GM20000 (cell line): ENCODE measurements around the gene VWA3A.
"Not testable (repeated sequence)": the region's sequence is repeated elsewhere in the genome, so short reads cannot be mapped to it uniquely, and the experiment has no call there.

Source experiments
- DNase-seq: peaks from one replicate; pipeline ENCODE4 v3.0.0; 2012; ENCODE audit warnings: low spot score
- CTCF ChIP-seq: IDR thresholded peaks from 2 replicates; pipeline ENCODE4 v1.5.1; 2012; ENCODE audit warnings: mild to moderate bottlenecking, control low read depth; ENCODE audit errors: extremely low read depth, missing control alignments

Gene VWA3A

GRCh38 chr16:22162656-22163009 is 70.3 kb downstream of the VWA3A start:
- DNase-seq, result no peak
- TF ChIP-seq CTCF, result no peak

- TF ChIP-seq CTCF, result no peak
- DNase-seq, result no peak
Measured at GRCh38 chr16:22163806-22164205, 71.5 kb downstream of the VWA3A start.

- no peak for TF ChIP-seq CTCF
- no peak for DNase-seq
Measured at GRCh38 chr16:22164482-22164881, 72.1 kb downstream of the VWA3A start.

- DNase-seq, result no peak
- no peak for TF ChIP-seq CTCF
Measured at GRCh38 chr16:22165508-22166285, 73.4 kb downstream of the VWA3A start.

GRCh38 chr16:22171953-22172352 is 79.6 kb downstream of the VWA3A start:
- TF ChIP-seq CTCF, result no peak
- DNase-seq, result no peak

GRCh38 chr16:22172642-22173041 is 80.3 kb downstream of the VWA3A start:
- DNase-seq, result not testable (repeated sequence)

GRCh38 chr16:22174642-22175041 is 82.3 kb downstream of the VWA3A start:
- no peak for TF ChIP-seq CTCF

More at GRCh38 chr16:22174642-22175041, 82.3 kb downstream of the VWA3A start:
- DNase-seq, result no peak
